ENCODE results near the gene TELO2. TPM values are rescaled to one million over a fixed set of nuclear protein-coding genes. Genes with fewer than 3 reads are reported as not detected.
A peak's percentile ranks its signal among the peaks of the same experiment; 100 is the strongest.

The TELO2 gene
- total RNA-seq, 1 experiment from 2014 or later, result 48.7 TPM

GRCh38 chr16:1533443-1533951, 40.3 kb downstream of the TELO2 start, which contains the start of gene TMEM204:
TSS of gene TMEM204 (plus strand) at chr16:1533666. CDS start at chr16:1534276, 610 bp downstream.
- no peaks in the 10 kb centered on the region for H3K9me3 ChIP-seq
- no peaks in the 10 kb centered on the region for H3K27me3 ChIP-seq
- H3K36me3 ChIP-seq, result no peaks in the 10 kb centered on the region
- DNase-seq, result peak; percentile 53
- H3K4me3 ChIP-seq, result peak within 1 kb of the TSS; percentile 31

- Histone ChIP-seq H3K27me3 (no peaks in the 10 kb centered on the region), H3K36me3 (no peaks in the 10 kb centered on the region), H3K9me3 (no peaks in the 10 kb centered on the region), H3K4me3 (peak overlapping the region; percentile 31)
- DNase-seq, result no peak
Measured at GRCh38 chr16:1534021-1535020, 41.2 kb downstream of the TELO2 start.

DNA sequence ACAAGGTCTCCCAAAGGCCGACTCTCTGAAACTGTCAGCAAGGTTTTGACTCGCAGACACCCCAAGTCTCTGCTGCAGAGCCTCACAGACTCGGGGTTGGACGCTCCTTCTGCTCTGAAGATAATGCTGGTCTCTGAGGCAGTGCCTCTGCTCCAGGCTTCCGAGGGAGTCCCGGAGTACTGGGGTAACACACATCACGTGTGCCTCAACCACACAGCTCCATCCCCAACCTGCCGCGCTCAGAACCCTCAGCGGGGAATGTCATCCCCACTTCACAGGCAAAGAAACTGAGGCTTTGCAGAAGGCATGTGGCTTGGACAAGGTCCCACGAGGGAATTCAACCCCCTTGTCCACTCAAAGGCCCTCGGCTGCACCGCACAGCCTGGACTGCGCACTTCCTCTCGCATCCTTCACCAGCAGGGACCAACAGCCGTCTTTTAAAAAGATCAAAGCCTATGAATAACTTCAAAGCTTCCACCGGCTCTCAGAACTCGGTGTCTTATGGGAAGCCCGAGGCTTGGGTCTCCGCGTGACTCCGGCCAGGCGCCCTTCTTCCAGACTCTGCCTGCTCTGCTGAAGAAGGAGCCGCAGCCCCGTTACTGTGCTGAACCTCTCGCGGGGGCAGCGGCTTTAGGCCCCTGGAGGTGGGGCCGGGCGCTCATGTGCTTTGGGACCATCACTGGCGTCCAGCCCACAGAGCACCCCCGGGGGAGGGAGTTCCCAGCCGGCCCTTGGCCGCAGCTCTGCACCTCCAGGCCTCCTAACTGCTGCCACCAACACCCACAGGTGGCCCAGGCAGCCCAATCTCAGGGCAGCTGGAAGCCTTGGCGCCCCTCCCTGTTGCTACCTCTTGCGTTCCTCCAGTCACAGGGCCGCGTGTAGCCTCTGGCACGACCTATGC, 42.5 kb downstream of the TELO2 start:
- Histone ChIP-seq H3K9me3 (no peaks in the 10 kb centered on the region), H3K36me3 (no peaks in the 10 kb centered on the region), H3K27me3 (no peaks in the 10 kb centered on the region), H3K4me3 (no peak overlapping the region)
- DNase-seq, result no peak

GRCh38 chr16:1536601-1537000, 43.4 kb downstream of the TELO2 start:
- no peak for DNase-seq
- Histone ChIP-seq H3K4me3 (no peak overlapping the region), H3K36me3 (no peaks in the 10 kb centered on the region)

GRCh38 chr16:1537138-1537577, 44.0 kb downstream of the TELO2 start:
- H3K36me3 ChIP-seq, result no peaks in the 10 kb centered on the region
- no peaks in the 10 kb centered on the region for H3K27me3 ChIP-seq
- no peak overlapping the region for H3K4me3 ChIP-seq

More at GRCh38 chr16:1536601-1537000, 43.4 kb downstream of the TELO2 start:
- Histone ChIP-seq H3K9me3 (no peaks in the 10 kb centered on the region), H3K27me3 (no peaks in the 10 kb centered on the region)

GRCh38 chr16:1537763-1538289, 44.7 kb downstream of the TELO2 start:
- no peaks in the 10 kb centered on the region for H3K9me3 ChIP-seq
- H3K4me3 ChIP-seq, result no peak overlapping the region
- H3K27me3 ChIP-seq, result no peaks in the 10 kb centered on the region
- no peaks in the 10 kb centered on the region for H3K36me3 ChIP-seq
- no peak for DNase-seq

More at GRCh38 chr16:1537138-1537577, 44.0 kb downstream of the TELO2 start:
- DNase-seq, result no peak
- no peaks in the 10 kb centered on the region for H3K9me3 ChIP-seq

DNA sequence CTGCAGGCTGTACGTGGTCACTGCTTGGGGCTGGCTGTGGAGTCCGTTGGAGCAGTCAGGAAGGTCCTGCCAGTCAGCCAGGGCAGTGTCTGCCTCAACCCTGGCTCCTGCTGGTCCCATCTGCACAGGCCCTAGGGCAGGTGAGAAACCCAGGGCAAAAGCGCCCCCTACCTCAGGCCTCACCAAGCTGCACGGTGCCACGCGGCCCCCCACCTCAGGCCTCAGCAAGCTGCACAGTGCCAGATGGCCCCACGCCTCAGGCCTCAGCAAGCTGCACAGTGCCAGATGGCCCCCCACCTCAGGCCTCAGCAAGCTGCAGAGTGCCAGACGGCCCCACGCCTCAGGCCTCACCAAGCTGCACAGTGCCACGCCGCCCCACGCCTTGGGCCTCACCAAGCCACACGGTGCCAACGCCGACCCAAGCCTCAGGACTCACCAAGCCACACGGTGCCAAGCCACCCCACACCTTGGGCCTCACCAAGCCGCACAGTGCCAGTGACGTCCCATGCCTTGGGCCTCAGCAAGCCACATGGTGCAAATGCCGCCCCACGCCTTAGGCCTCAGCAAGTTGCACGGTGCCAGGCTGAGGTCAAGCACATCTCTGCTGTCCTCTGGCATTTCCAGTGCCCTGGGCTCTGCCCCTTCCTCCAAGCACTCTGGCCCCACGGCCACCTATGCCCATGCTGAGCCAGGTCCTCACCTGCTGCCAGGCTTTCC, 45.8 kb downstream of the TELO2 start:
- DNase-seq, result no peak

DNA sequence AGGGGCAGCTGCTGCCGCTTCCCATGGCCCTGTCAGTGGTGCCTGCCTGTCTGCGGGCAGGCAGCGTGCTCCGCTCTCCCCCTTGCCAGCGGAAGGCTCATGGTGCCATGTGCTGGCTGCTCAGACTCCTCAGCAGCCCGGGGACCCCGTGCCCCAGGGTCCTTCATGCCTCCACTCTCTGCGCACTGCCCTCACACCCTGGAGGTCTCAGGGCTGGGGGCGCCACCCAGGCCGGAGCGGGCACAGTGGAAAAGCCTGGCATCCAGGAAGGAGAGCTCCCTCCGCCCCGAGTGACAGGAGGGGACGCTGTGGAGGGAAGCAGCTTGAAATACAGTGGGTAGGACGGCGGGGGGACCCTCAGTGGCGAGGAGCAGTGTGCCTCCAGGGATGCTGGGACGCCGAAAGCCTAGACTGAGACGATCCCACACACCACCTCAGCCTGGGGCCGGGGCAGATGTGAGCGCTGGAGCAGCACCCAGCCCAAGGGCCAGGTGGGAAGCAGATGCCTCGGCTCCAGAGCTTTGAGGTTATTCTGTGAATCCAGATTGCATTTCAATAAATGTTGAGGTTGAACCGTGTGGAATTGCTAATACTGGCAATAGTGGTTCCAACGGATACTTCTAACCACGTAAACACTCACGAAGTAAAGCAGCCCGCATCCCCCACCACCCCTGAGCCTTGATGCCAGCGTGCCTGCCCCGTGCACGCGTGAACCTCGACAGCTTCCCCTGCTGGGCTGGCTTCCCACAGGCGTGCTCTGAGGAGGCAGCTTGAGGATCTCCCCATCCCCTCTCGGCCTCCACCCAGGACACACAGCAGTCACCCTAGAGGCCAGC, 46.8 kb downstream of the TELO2 start:
- H3K27me3 ChIP-seq, result no peaks in the 10 kb centered on the region
- no peaks in the 10 kb centered on the region for H3K9me3 ChIP-seq
- H3K4me3 ChIP-seq, result no peak overlapping the region
- no peak for DNase-seq
- H3K36me3 ChIP-seq, result peaks cover 2% of the 10 kb centered on the region; the same call in 1 of the 2 replicates

More for the DNA sequence above, 45.8 kb downstream of the TELO2 start:
- H3K4me3 ChIP-seq, result no peak overlapping the region
- H3K27me3 ChIP-seq, result no peaks in the 10 kb centered on the region
- H3K36me3 ChIP-seq, result peaks cover 2% of the 10 kb centered on the region; the same call in 1 of the 2 replicates
- H3K9me3 ChIP-seq, result no peaks in the 10 kb centered on the region

DNA sequence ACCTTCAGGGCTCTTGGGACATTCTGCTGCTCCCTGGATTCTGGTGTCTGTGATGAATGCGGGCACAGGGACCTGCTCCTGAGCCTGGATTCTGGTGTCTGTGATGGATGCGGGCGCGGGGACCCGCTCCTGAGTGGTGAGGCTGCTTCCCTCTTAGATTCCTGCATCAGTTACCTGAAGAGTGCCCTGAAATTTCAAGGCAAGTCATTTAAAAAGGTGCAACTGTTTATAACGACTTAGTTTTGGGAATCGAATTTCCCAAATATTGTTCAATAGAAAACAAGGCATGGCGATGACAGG, 47.3 kb downstream of the TELO2 start:
- no peaks in the 10 kb centered on the region for H3K9me3 ChIP-seq
- DNase-seq, result no peak
- H3K27me3 ChIP-seq, result no peaks in the 10 kb centered on the region
- H3K36me3 ChIP-seq, result peaks cover 2% of the 10 kb centered on the region; the same call in 1 of the 2 replicates
- no peak overlapping the region for H3K4me3 ChIP-seq

DNA sequence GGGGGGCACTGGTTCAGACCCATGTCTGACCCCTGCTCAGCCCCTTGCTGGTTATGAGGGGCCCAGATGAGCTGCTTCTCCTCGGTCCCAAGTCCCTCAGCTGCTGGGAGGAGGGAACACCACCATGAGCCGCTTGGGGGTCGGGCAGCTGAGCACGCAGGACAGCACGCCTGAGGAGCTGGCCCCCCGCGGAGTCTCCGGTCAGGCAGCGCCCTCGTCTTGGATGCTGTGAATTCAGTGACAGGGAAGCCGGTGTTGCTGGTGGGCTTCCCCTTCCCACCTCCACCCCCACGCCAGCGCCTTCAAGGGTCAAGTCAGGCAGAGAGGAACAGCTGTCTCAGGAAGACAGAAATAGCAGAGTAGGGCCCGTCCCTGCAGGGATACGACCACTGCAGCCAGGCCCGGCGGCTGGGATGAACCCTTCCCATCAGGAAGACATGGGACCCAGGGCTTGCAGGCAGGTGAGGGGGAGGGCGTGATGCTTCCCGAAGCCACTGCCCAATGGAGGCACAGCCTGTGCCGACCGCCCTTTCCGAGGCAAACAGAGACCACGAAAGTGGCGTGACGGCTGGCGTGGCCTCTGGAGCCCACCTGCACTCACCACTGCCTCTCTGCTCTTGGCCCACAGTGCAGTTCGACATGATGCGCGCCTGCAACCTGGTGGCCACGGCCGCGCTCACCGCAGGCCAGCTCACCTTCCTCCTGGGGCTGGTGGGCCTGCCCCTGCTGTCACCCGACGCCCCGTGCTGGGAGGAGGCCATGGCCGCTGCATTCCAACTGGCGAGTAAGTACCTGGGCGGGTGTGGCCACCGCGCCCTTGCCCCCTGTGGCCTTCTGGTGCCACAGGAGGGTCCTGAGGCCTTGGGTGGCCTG, 48.4 kb downstream of the TELO2 start:
- no peak for DNase-seq
- peaks cover 2% of the 10 kb centered on the region; the same call in 1 of the 2 replicates for H3K36me3 ChIP-seq

GRCh38 chr16:1542166-1542500, 49.0 kb downstream of the TELO2 start:
- no peak overlapping the region for H3K4me3 ChIP-seq
- no peaks in the 10 kb centered on the region for H3K9me3 ChIP-seq
- no peak for DNase-seq
- H3K36me3 ChIP-seq, result peaks cover 2% of the 10 kb centered on the region; the same call in 1 of the 2 replicates
- no peaks in the 10 kb centered on the region for H3K27me3 ChIP-seq

More for the DNA sequence above, 48.4 kb downstream of the TELO2 start:
- Histone ChIP-seq H3K4me3 (no peak overlapping the region), H3K9me3 (no peaks in the 10 kb centered on the region), H3K27me3 (no peaks in the 10 kb centered on the region)

DNA sequence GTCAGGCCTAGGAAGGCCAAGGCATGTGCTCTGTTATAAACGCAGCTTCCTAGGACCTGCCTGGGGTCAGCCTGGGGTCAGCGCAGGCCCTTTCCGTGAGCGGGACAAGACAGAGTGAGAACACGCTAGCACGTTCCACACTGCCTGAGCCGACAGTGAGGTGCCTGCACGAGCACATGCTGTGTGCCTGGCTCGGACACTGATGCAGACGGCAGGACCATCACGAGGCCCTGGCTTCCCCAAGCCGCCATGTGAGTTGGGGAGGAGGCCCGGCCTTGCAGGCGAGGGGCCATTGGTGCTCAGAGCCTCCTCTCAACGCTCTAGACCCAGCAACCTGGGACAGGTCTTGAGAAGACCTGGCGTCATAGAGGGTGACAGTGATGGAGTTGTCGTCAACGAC, 49.4 kb downstream of the TELO2 start:
- H3K9me3 ChIP-seq, result no peaks in the 10 kb centered on the region
- no peak for DNase-seq
- no peaks in the 10 kb centered on the region for H3K27me3 ChIP-seq
- peaks cover 2% of the 10 kb centered on the region; the same call in 1 of the 2 replicates for H3K36me3 ChIP-seq
- H3K4me3 ChIP-seq, result no peak overlapping the region

GRCh38 chr16:1543085-1543896, 50.1 kb downstream of the TELO2 start:
- Histone ChIP-seq H3K36me3 (peaks cover 2% of the 10 kb centered on the region; the same call in 1 of the 2 replicates), H3K9me3 (no peaks in the 10 kb centered on the region), H3K27me3 (no peaks in the 10 kb centered on the region), H3K4me3 (no peak overlapping the region)
- DNase-seq, result peak; percentile 66
